Measurements from ENCODE around the gene SREBF1. TPM values are rescaled to one million over a fixed set of nuclear protein-coding genes. Genes with fewer than 3 reads are reported as not detected.

The SREBF1 gene
- total RNA-seq, 1 donor = 115 TPM

- peaks cover 50% of the 10 kb centered on the region for H4K20me1 ChIP-seq (ENCODE audit: insufficient read depth, low read length)
- H3K9me3 ChIP-seq (ENCODE audit: low read depth, low read length) = no peaks in the 10 kb centered on the region
- TF ChIP-seq CTCF (IDR thresholded peaks at IDR 0.05; ENCODE audit: extremely low read depth, low read depth, low read length) = no peak
- H3K27ac ChIP-seq (ENCODE audit: low read depth, low read length) = no peak overlapping the region
- peaks cover 8% of the 10 kb centered on the region for H3K36me3 ChIP-seq (ENCODE audit: insufficient read depth, low read length)
- H3K4me3 ChIP-seq (ENCODE audit: insufficient read depth, low read length) = no peak overlapping the region
- H3K4me2 ChIP-seq (ENCODE audit: insufficient read depth, low read length) = no peak overlapping the region
- no peak overlapping the region for H2AFZ ChIP-seq (ENCODE audit: low read length)
- no peak for DNase-seq (ENCODE audit: insufficient read length, low spot score, missing footprints)
- no peaks in the 10 kb centered on the region for H3K27me3 ChIP-seq (ENCODE audit: insufficient read depth, low read length)
- peaks cover 14% of the 10 kb centered on the region for H3K79me2 ChIP-seq (ENCODE audit: insufficient read depth, low read length)
- no peaks in the 10 kb centered on the region for H3K4me1 ChIP-seq (ENCODE audit: insufficient read depth, low read length)
Observed at GRCh38 chr17:17795296-17795695, 41.5 kb downstream of the SREBF1 start.

- H3K27me3 ChIP-seq (ENCODE audit: insufficient read depth, low read length) = no peaks in the 10 kb centered on the region
Observed at GRCh38 chr17:17794382-17794781, 42.4 kb downstream of the SREBF1 start.

GRCh38 chr17:17793378-17794214 lies 43.2 kb downstream of the SREBF1 start:
- no peak for DNase-seq (ENCODE audit: insufficient read length, low spot score, missing footprints)
- no peaks in the 10 kb centered on the region for H3K27me3 ChIP-seq (ENCODE audit: insufficient read depth, low read length)
- no peak overlapping the region for H3K4me2 ChIP-seq (ENCODE audit: insufficient read depth, low read length)
- peaks cover 54% of the 10 kb centered on the region for H4K20me1 ChIP-seq (ENCODE audit: insufficient read depth, low read length)
- no peak overlapping the region for H2AFZ ChIP-seq (ENCODE audit: low read length)
- no peak overlapping the region for H3K27ac ChIP-seq (ENCODE audit: low read depth, low read length)
- no peaks in the 10 kb centered on the region for H3K9me3 ChIP-seq (ENCODE audit: low read depth, low read length)
- H3K4me1 ChIP-seq (ENCODE audit: insufficient read depth, low read length) = no peaks in the 10 kb centered on the region
- peaks cover 18% of the 10 kb centered on the region for H3K79me2 ChIP-seq (ENCODE audit: insufficient read depth, low read length)
- no peak for TF ChIP-seq CTCF (IDR thresholded peaks at IDR 0.05; ENCODE audit: extremely low read depth, low read depth, low read length)
- no peak overlapping the region for H3K4me3 ChIP-seq (ENCODE audit: insufficient read depth, low read length)
- H3K36me3 ChIP-seq (ENCODE audit: insufficient read depth, low read length) = peaks cover 8% of the 10 kb centered on the region

More at GRCh38 chr17:17794382-17794781, 42.4 kb downstream of the SREBF1 start:
- no peak for DNase-seq (ENCODE audit: insufficient read length, low spot score, missing footprints)
- Histone ChIP-seq H2AFZ (ENCODE audit: low read length) (no peak overlapping the region), H3K9me3 (ENCODE audit: low read depth, low read length) (no peaks in the 10 kb centered on the region), H3K4me3 (ENCODE audit: insufficient read depth, low read length) (no peak overlapping the region), H3K4me2 (ENCODE audit: insufficient read depth, low read length) (no peak overlapping the region), H3K4me1 (ENCODE audit: insufficient read depth, low read length) (no peaks in the 10 kb centered on the region), H3K27ac (ENCODE audit: low read depth, low read length) (no peak overlapping the region), H4K20me1 (ENCODE audit: insufficient read depth, low read length) (peaks cover 53% of the 10 kb centered on the region), H3K36me3 (ENCODE audit: insufficient read depth, low read length) (peaks cover 8% of the 10 kb centered on the region), H3K79me2 (ENCODE audit: insufficient read depth, low read length) (peaks cover 14% of the 10 kb centered on the region)
- TF ChIP-seq CTCF (IDR thresholded peaks at IDR 0.05; ENCODE audit: extremely low read depth, low read depth, low read length) = no peak

- Histone ChIP-seq H3K4me2 (ENCODE audit: insufficient read depth, low read length) (no peak overlapping the region), H3K27me3 (ENCODE audit: insufficient read depth, low read length) (no peaks in the 10 kb centered on the region), H3K36me3 (ENCODE audit: insufficient read depth, low read length) (peaks cover 6% of the 10 kb centered on the region), H3K4me1 (ENCODE audit: insufficient read depth, low read length) (no peaks in the 10 kb centered on the region), H3K4me3 (ENCODE audit: insufficient read depth, low read length) (no peak overlapping the region), H3K79me2 (ENCODE audit: insufficient read depth, low read length) (peaks cover 21% of the 10 kb centered on the region), H3K9me3 (ENCODE audit: low read depth, low read length) (no peaks in the 10 kb centered on the region), H3K27ac (ENCODE audit: low read depth, low read length) (no peak overlapping the region), H4K20me1 (ENCODE audit: insufficient read depth, low read length) (peaks cover 55% of the 10 kb centered on the region), H2AFZ (ENCODE audit: low read length) (no peak overlapping the region)
- DNase-seq (ENCODE audit: insufficient read length, low spot score, missing footprints) = peak; percentile 98
- TF ChIP-seq CTCF (IDR thresholded peaks at IDR 0.05; ENCODE audit: extremely low read depth, low read depth, low read length) = no peak
Observed at GRCh38 chr17:17792551-17793377, 44.0 kb downstream of the SREBF1 start.

Data from osteoblast (primary cell).